ENCODE data around the gene USP47.
A peak's percentile ranks its signal among the peaks of the same experiment; 100 is the strongest.

USP47 gene

DNA sequence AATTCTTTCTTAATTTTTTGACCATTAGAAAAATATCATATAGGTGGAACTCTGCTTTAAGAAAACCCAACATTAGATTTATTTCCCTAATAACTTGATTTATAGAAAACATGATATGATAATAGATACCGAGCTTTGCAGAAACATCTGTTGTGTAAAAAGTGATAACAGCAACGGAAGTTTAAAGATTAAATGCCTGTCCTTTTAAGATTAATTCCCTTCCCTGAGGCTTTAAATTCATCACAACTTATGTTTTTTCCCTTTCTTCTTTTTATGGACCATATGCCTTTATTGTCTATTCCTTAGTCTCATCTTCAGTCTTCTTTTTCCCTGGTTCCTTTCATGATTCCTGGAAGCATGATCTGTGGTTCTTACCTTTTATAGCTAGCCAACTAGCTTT is 1.9 kb downstream of the USP47 start:
- TF ChIP-seq, protein P1, sequence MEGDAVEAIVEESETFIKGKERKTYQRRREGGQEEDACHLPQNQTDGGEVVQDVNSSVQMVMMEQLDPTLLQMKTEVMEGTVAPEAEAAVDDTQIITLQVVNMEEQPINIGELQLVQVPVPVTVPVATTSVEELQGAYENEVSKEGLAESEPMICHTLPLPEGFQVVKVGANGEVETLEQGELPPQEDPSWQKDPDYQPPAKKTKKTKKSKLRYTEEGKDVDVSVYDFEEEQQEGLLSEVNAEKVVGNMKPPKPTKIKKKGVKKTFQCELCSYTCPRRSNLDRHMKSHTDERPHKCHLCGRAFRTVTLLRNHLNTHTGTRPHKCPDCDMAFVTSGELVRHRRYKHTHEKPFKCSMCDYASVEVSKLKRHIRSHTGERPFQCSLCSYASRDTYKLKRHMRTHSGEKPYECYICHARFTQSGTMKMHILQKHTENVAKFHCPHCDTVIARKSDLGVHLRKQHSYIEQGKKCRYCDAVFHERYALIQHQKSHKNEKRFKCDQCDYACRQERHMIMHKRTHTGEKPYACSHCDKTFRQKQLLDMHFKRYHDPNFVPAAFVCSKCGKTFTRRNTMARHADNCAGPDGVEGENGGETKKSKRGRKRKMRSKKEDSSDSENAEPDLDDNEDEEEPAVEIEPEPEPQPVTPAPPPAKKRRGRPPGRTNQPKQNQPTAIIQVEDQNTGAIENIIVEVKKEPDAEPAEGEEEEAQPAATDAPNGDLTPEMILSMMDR (IDR thresholded peaks at IDR 0.05; ENCODE audit: insufficient read depth, missing control alignments): no peak
- FAIRE-seq (no peak), DNase-seq (ENCODE audit: insufficient read length, low spot score) (no peak)

GRCh38 chr11:11844272-11844671 is 2.5 kb downstream of the USP47 start:
- TF ChIP-seq, protein P1 (IDR thresholded peaks at IDR 0.05; ENCODE audit: insufficient read depth, missing control alignments): no peak
- no peak for DNase-seq (ENCODE audit: insufficient read length, low spot score)
- FAIRE-seq: no peak

- DNase-seq (ENCODE audit: insufficient read length, low spot score) (no peak), FAIRE-seq (no peak)
- TF ChIP-seq, protein P1 (IDR thresholded peaks at IDR 0.05; ENCODE audit: insufficient read depth, missing control alignments): no peak
These were observed 3.3 kb downstream of the USP47 start for GRCh38 chr11:11845071-11845470.

DNA sequence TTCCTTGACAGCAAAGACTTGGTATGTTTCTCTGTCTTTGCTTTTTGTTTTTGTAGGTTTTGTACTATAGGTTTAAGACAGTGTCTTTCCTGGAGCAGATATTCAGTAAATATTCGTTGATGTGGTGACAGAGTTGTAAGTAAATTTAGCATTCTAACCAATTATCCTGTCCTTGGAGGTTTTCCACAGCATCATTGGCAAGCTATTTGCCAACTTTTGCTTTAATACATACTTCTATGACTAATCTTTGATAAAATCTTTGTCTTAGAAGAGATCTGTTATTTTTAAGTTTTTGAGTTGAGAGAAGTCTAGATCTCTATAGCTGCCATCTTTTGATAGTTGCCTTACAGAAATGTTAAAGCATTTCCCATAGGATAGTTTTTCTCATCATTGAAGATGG is 3.8 kb downstream of the USP47 start:
- TF ChIP-seq, protein P1 (IDR thresholded peaks at IDR 0.05; ENCODE audit: insufficient read depth, missing control alignments): no peak
- no peak for DNase-seq (ENCODE audit: insufficient read length, low spot score)
- FAIRE-seq: no peak

DNA sequence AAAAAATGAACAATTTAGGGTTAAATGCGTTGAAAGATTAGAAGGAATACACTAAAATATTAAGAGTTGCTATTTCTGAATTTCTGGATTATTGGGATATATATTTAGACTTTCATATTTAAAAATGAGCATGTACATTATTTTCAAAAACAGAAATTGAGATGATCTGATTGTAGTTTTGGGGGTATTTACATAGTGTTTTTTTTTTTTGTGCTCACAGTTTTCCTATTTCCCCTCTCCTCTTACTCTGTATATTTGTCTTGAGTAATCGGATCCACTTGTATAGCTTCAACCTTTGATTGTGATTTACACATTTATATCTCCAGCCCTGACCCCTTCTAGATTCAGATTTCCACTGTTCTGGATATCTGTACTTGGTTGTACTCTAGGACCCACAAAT is 5.3 kb downstream of the USP47 start:
- DNase-seq (ENCODE audit: insufficient read length, low spot score): no peak
- FAIRE-seq: no peak
- TF ChIP-seq, protein P1 (IDR thresholded peaks at IDR 0.05; ENCODE audit: insufficient read depth, missing control alignments): no peak

- TF ChIP-seq, protein P1 (IDR thresholded peaks at IDR 0.05; ENCODE audit: insufficient read depth, missing control alignments): peak; percentile 58
- FAIRE-seq (no peak), DNase-seq (ENCODE audit: insufficient read length, low spot score) (no peak)
These were observed 7.3 kb downstream of the USP47 start for GRCh38 chr11:11848891-11849746.

GRCh38 chr11:11850668-11851067 is 8.9 kb downstream of the USP47 start:
- FAIRE-seq: no peak
- DNase-seq (ENCODE audit: insufficient read length, low spot score): no peak
- TF ChIP-seq, protein P1 (IDR thresholded peaks at IDR 0.05; ENCODE audit: insufficient read depth, missing control alignments): no peak

Measured in D721Med (cell line).